ENCODE results near the gene CACNA1S. TPM values are rescaled to one million over a fixed set of nuclear protein-coding genes. Genes with fewer than 3 reads are reported as not detected.

CACNA1S gene
- total and polyA plus RNA-seq, 2 of the 8 experiments (the other 6 are each of a cell fraction or from before 2014, with no cell fraction given): 0.06 TPM; not detected in 1

- Histone ChIP-seq H3K79me2 (ENCODE audit: control insufficient read depth in 1 of 2, insufficient read depth in 2 of 2, low read length in 2 of 2) (no peaks in the 10 kb centered on the region), H2BK12ac (ENCODE audit: low read depth, low read length) (no peak overlapping the region), H3K23me2 (ENCODE audit: low read depth, low read length) (peaks cover 7% of the 10 kb centered on the region; the same call in 1 of the 2 replicates), H3K27me3 (replicated peaks in 1 of 4; ENCODE audit: control insufficient read depth in 3 of 4, extremely low read depth in 1 of 4, insufficient read depth in 3 of 4, low read length in 3 of 4) (peaks cover 0 to 10% (median 9%) of the 10 kb centered on the region in 4 experiments; a peak in 6 of 7 replicates), H3K4me2 (ENCODE audit: insufficient read depth in 1 of 2, low read depth in 2 of 2, low read length in 2 of 2) (no peak overlapping the region), H2BK120ac (replicated peaks; ENCODE audit: low read depth, low read length) (no peak overlapping the region), H2BK5ac (ENCODE audit: low read depth, low read length) (no peak overlapping the region), H4K91ac (replicated peaks; ENCODE audit: insufficient read length, low read length) (no peak overlapping the region), H3K9me3 (ENCODE audit: insufficient read depth in 2 of 2, low read depth in 1 of 2, low read length in 1 of 2) (no peaks in the 10 kb centered on the region), H3K27ac (ENCODE audit: low read depth, low read length) (no peak overlapping the region), H3K4me1 (replicated peaks in 1 of 4; ENCODE audit: control insufficient read depth in 3 of 4, insufficient read depth in 4 of 4, low read length in 3 of 4) (peaks cover 0 to 9% (median 3%) of the 10 kb centered on the region in 4 experiments; a peak in 3 of 7 replicates), H2BK20ac (ENCODE audit: low read length) (no peak overlapping the region), H4K8ac (ENCODE audit: extremely low read depth, insufficient read depth, low read length) (no peak overlapping the region), H4K5ac (ENCODE audit: insufficient read length, low read depth, low read length) (no peak overlapping the region), H3K14ac (ENCODE audit: insufficient read length) (no peak overlapping the region), H2BK15ac (ENCODE audit: low read length) (no peak overlapping the region), H3K36me3 (ENCODE audit: control insufficient read depth in 2 of 4, insufficient read depth in 4 of 4, low read length in 3 of 4) (no peaks in the 10 kb centered on the region), H2AK5ac (ENCODE audit: low read depth, low read length) (no peak overlapping the region), H3K23ac (ENCODE audit: insufficient read length) (no peak overlapping the region), H3K79me1 (ENCODE audit: low read depth, low read length) (no peaks in the 10 kb centered on the region), H2AFZ (ENCODE audit: low read length) (no peak overlapping the region), H3K18ac (ENCODE audit: extremely low read depth, low read length) (no peak overlapping the region), H3K56ac (replicated peaks; ENCODE audit: insufficient read length, low read depth, low read length) (no peak overlapping the region), H3K4ac (replicated peaks; ENCODE audit: insufficient read length, low read depth, low read length) (no peak overlapping the region), H3K4me3 (ENCODE audit: extremely low read depth in 1 of 4, insufficient read depth in 2 of 4, low read depth in 3 of 4, low read length in 4 of 4) (no peak overlapping the region), H3K9ac (replicated peaks in 1 of 4; ENCODE audit: extremely low read depth in 1 of 4, low read depth in 3 of 4, low read length in 3 of 4) (no peak overlapping the region), H4K20me1 (replicated peaks in 1 of 2; ENCODE audit: control insufficient read depth in 1 of 2, insufficient read depth in 2 of 2, low read length in 2 of 2) (no peaks in the 10 kb centered on the region)
- WGBS, 2 experiments (ENCODE audit: extremely low coverage in 1 of 2, insufficient coverage in 1 of 2, insufficient read length in 1 of 2, insufficient replicate concordance in 2 of 2, low coverage in 1 of 2, low lambda C conversion rate in 2 of 2, missing lambda C conversion rate in 1 of 2): 86% methylated on average over 10 of the region's 10 CpGs; no CpG with 5 or more reads in 1 of the 2 experiments
- POLR2A ChIA-PET (ENCODE audit: partially characterized antibody): no interaction called here
- CTCF ChIA-PET (ENCODE audit: partially characterized antibody): interaction anchor here (5.9 to 16.3 kb wide), 2 partner anchors 9 to 27 kb away, joined by 41 to 343 read pairs; no protein-coding TSS in a partner anchor
- FAIRE-seq (no peak), DNase-seq (ENCODE audit: low read depth in 1 of 2, low spot score in 2 of 2) (no peak)
- TF ChIP-seq SAP30 (IDR thresholded peaks at IDR 0.05; ENCODE audit: insufficient read depth, insufficient replicate concordance, low read length) (no peak), POLR2AphosphoS5 (IDR thresholded peaks at IDR 0.05; ENCODE audit: low read depth, low read length) (no peak), PHF8 (conservative IDR thresholded peaks at IDR 0.05; ENCODE audit: low read depth, low read length) (no peak), SP2 (IDR thresholded peaks at IDR 0.05; ENCODE audit: low read length) (no peak), GABPA (IDR thresholded peaks at IDR 0.05; ENCODE audit: borderline replicate concordance, insufficient read depth, low read length) (no peak), SP4 (IDR thresholded peaks at IDR 0.05; ENCODE audit: low read length) (no peak), HDAC6 (IDR thresholded peaks at IDR 0.05; ENCODE audit: low read depth, low read length) (no peak), CTBP2 (IDR thresholded peaks at IDR 0.05; ENCODE audit: borderline replicate concordance, insufficient read depth, insufficient read length, low read length) (no peak)
These were observed 2.1 kb downstream of the CACNA1S start for GRCh38 chr1:201110138-201110537.

All from H1 (cell line).